ENCODE results near the gene P4HTM.
A peak's percentile ranks its signal among the peaks of the same experiment; 100 is the strongest.

Gene P4HTM

GRCh38 chr3:48993834-48994233 lies 3.8 kb downstream of the P4HTM start:
- TF ChIP-seq CTCF (IDR thresholded peaks at IDR 0.05; ENCODE audit: low read depth, low read length, missing control alignments) = no peak

GRCh38 chr3:48996640-48997039 lies 6.6 kb downstream of the P4HTM start:
- no peaks in the 10 kb centered on the region for H3K27me3 ChIP-seq (replicated peaks)
- no peak for DNase-seq
- no peak overlapping the region for H3K27ac ChIP-seq
- in situ Hi-C loops (cut with HindIII; ENCODE audit: low pct_ligation_motif_present, low sequenced_read_pairs) = no loop called here
- H3K36me3 ChIP-seq (replicated peaks) = peaks cover 2% of the 10 kb centered on the region
- H3K4me3 ChIP-seq (ENCODE audit: low read depth, low read length) = no peak overlapping the region
- no peak for TF ChIP-seq CTCF (IDR thresholded peaks at IDR 0.05; ENCODE audit: low read depth, low read length, missing control alignments)

More at GRCh38 chr3:48993834-48994233, 3.8 kb downstream of the P4HTM start:
- Histone ChIP-seq H3K4me3 (ENCODE audit: low read depth, low read length) (no peak overlapping the region), H3K36me3 (replicated peaks) (peaks cover 2% of the 10 kb centered on the region), H3K27me3 (replicated peaks) (no peaks in the 10 kb centered on the region), H3K27ac (no peak overlapping the region)
- in situ Hi-C loops (cut with HindIII; ENCODE audit: low pct_ligation_motif_present, low sequenced_read_pairs) = no loop called here
- DNase-seq = no peak

- Histone ChIP-seq H3K4me3 (ENCODE audit: low read depth, low read length) (no peak overlapping the region), H3K27me3 (replicated peaks) (no peaks in the 10 kb centered on the region), H3K27ac (no peak overlapping the region), H3K36me3 (replicated peaks) (peaks cover 2% of the 10 kb centered on the region)
- DNase-seq = no peak
- in situ Hi-C loops (cut with HindIII; ENCODE audit: low pct_ligation_motif_present, low sequenced_read_pairs) = no loop called here
- peak; percentile 14 for TF ChIP-seq CTCF (IDR thresholded peaks at IDR 0.05; ENCODE audit: low read depth, low read length, missing control alignments)
Observed at GRCh38 chr3:48997102-48997635, 7.1 kb downstream of the P4HTM start.

- in situ Hi-C loops (cut with HindIII; ENCODE audit: low pct_ligation_motif_present, low sequenced_read_pairs) = no loop called here
- TF ChIP-seq CTCF (IDR thresholded peaks at IDR 0.05; ENCODE audit: low read depth, low read length, missing control alignments) = no peak
- H3K4me3 ChIP-seq (ENCODE audit: low read depth, low read length) = no peak overlapping the region
- DNase-seq = no peak
- H3K27me3 ChIP-seq (replicated peaks) = no peaks in the 10 kb centered on the region
- H3K36me3 ChIP-seq (replicated peaks) = peaks cover 2% of the 10 kb centered on the region
- H3K27ac ChIP-seq = no peak overlapping the region
Observed at GRCh38 chr3:48997714-48998637, 7.9 kb downstream of the P4HTM start.

- Histone ChIP-seq H3K4me3 (ENCODE audit: low read depth, low read length) (no peak overlapping the region), H3K27ac (no peak overlapping the region), H3K36me3 (replicated peaks) (peaks cover 2% of the 10 kb centered on the region), H3K27me3 (replicated peaks) (no peaks in the 10 kb centered on the region)
- no peak for DNase-seq
- in situ Hi-C loops (cut with HindIII; ENCODE audit: low pct_ligation_motif_present, low sequenced_read_pairs) = no loop called here
- TF ChIP-seq CTCF (IDR thresholded peaks at IDR 0.05; ENCODE audit: low read depth, low read length, missing control alignments) = no peak
Observed at GRCh38 chr3:48999085-48999858, 9.2 kb downstream of the P4HTM start.

Data from brain microvascular endothelial cell (primary cell).